Prostate gland (tissue), 2 donors: ENCODE measurements around the gene SF3A2.

Experiments
- POLR2A ChIP-seq: fragments of 450-650 bp; IDR thresholded peaks from one replicate; pipeline ENCODE4 v1.6.1; 2016; ENCODE audit warnings: antibody characterized with exemption, mild to moderate bottlenecking
- TF ChIP-seq, protein P1 (sequence below), 4 experiments: fragments of 200-600 bp in 2 of 4; fragments of 450-650 bp in 2 of 4; sonication (generic) in 2 of 4; IDR thresholded peaks; 1 replicate in 3 of 4; 2 replicates in 1 of 4; pipeline ENCODE4 v1.5.1; 2016 to 2019; ENCODE audit warnings: antibody characterized with exemption in 4 of 4, mild to moderate bottlenecking in 2 of 4, moderate library complexity in 2 of 4

DNA sequence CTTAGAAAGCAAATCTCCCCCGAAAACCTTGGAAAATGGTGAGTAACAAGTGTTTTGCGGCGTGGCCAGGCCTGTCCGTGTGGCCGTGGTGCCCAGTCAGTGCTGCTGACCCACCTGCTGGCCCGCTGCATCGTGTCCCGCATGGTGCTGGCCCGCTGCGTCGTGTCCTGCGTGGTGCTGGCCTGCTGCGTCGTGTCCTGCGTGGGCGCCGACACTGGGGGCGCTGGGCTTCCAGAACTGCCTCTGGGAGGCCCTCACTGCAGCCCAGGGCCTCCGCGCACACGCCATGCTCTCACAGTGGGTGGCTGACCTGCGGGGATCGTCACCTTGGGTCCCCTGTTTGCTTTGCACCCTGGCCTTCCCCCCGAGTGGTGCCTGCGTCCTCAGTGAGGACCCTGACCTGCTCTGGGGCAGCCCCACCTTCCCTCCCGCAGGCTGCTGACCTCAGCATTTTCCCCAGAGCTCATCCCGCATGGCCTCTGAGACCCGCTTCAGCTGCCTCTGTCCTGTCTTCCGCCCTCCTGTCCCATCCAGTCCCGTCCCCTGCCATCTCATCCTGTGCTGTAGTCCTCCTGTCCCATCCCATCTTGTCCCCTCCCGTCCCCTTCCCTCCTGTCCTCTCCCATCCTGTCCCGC, 11.1 kb upstream of the SF3A2 start:
- TF ChIP-seq, protein P1, sequence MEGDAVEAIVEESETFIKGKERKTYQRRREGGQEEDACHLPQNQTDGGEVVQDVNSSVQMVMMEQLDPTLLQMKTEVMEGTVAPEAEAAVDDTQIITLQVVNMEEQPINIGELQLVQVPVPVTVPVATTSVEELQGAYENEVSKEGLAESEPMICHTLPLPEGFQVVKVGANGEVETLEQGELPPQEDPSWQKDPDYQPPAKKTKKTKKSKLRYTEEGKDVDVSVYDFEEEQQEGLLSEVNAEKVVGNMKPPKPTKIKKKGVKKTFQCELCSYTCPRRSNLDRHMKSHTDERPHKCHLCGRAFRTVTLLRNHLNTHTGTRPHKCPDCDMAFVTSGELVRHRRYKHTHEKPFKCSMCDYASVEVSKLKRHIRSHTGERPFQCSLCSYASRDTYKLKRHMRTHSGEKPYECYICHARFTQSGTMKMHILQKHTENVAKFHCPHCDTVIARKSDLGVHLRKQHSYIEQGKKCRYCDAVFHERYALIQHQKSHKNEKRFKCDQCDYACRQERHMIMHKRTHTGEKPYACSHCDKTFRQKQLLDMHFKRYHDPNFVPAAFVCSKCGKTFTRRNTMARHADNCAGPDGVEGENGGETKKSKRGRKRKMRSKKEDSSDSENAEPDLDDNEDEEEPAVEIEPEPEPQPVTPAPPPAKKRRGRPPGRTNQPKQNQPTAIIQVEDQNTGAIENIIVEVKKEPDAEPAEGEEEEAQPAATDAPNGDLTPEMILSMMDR (IDR thresholded peaks at IDR 0.05), result no peak
- TF ChIP-seq POLR2A, result no peak
